WTC11 (cell line): Measurements from ENCODE around the gene AHSA1.

Experiments used
- KAT7 ChIP-seq: sonication (generic); formaldehyde crosslinking; IDR thresholded peaks from 2 replicates; pipeline ENCODE4 v1.8.1; 2023; ENCODE audit warnings: missing genetic modification reagents, mild to moderate bottlenecking, borderline replicate concordance
- SP1 ChIP-seq: sonication (generic); formaldehyde crosslinking; conservative IDR thresholded peaks from 2 replicates; pipeline ENCODE4 v1.8.1; 2022; ENCODE audit warnings: missing genetic modification reagents
- TP53 ChIP-seq: sonication (generic); formaldehyde crosslinking; IDR thresholded peaks from 2 replicates; pipeline ENCODE4 v1.8.1; 2023; ENCODE audit warnings: mild to moderate bottlenecking, missing genetic modification reagents
- ZBTB21 ChIP-seq: sonication (generic); formaldehyde crosslinking; IDR thresholded peaks from 2 replicates; pipeline ENCODE4 v1.8.1; 2023; ENCODE audit warnings: mild to moderate bottlenecking, missing genetic modification reagents, borderline replicate concordance
- ZNF121 ChIP-seq: sonication (generic); formaldehyde crosslinking; IDR thresholded peaks from 2 replicates; pipeline ENCODE4 v1.8.0; 2023; ENCODE audit warnings: missing genetic modification reagents
- TF ChIP-seq, protein P1 (sequence below): fragments of 200-600 bp; IDR thresholded peaks from 2 replicates; pipeline ENCODE4 v1.8.0; 2022; ENCODE audit warnings: antibody characterized with exemption
- TF ChIP-seq, protein P2 (sequence below): sonication (generic); formaldehyde crosslinking; IDR thresholded peaks from 2 replicates; pipeline ENCODE4 v1.8.1; 2023; ENCODE audit warnings: mild to moderate bottlenecking, missing genetic modification reagents, moderate library complexity
- TF ChIP-seq, protein P3 (sequence below): sonication (generic); formaldehyde crosslinking; IDR thresholded peaks from 2 replicates; pipeline ENCODE4 v1.8.0; 2023; ENCODE audit warnings: missing genetic modification reagents
- TF ChIP-seq, protein P4 (sequence below): fragments of 250-450 bp; sonication (Bioruptor Pico); IDR thresholded peaks from 2 replicates; pipeline ENCODE4 v1.8.0; 2021; ENCODE audit warnings: mild to moderate bottlenecking
- TF ChIP-seq, protein P5 (sequence below): sonication (generic); formaldehyde crosslinking; conservative IDR thresholded peaks from 2 replicates; pipeline ENCODE4 v1.8.1; 2023; ENCODE audit warnings: mild to moderate bottlenecking, low read depth, missing genetic modification reagents, moderate library complexity
- TF ChIP-seq, protein P6 (sequence below): sonication (generic); formaldehyde crosslinking; IDR thresholded peaks from 2 replicates; pipeline ENCODE4 v1.8.1; 2023; ENCODE audit warnings: mild to moderate bottlenecking, missing genetic modification reagents, borderline replicate concordance
- TF ChIP-seq, protein P7 (sequence below): sonication (generic); formaldehyde crosslinking; IDR thresholded peaks from 2 replicates; pipeline ENCODE4 v1.8.0; 2023; ENCODE audit warnings: missing genetic modification reagents, mild to moderate bottlenecking, borderline replicate concordance

DNA sequence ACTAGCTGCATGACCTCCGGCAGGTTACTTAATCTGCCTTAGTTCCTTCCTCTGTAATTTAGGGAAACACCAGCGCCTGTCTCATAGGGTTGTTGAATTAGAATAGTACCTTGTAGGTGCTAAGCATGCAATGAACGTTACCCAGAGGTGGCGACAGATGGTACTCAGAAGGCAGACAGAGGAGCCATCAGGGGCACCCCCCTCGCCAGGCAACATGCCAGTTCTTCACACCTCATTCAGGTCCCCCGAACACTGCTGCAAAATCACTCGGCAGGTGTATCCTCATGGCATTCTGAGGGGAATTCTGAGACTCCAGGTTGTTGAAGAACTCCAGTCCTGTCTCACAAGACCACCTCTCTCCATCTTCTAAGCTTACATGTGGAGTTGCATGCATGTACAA is 30.7 kb downstream of the AHSA1 start:
- TF ChIP-seq, protein P1, sequence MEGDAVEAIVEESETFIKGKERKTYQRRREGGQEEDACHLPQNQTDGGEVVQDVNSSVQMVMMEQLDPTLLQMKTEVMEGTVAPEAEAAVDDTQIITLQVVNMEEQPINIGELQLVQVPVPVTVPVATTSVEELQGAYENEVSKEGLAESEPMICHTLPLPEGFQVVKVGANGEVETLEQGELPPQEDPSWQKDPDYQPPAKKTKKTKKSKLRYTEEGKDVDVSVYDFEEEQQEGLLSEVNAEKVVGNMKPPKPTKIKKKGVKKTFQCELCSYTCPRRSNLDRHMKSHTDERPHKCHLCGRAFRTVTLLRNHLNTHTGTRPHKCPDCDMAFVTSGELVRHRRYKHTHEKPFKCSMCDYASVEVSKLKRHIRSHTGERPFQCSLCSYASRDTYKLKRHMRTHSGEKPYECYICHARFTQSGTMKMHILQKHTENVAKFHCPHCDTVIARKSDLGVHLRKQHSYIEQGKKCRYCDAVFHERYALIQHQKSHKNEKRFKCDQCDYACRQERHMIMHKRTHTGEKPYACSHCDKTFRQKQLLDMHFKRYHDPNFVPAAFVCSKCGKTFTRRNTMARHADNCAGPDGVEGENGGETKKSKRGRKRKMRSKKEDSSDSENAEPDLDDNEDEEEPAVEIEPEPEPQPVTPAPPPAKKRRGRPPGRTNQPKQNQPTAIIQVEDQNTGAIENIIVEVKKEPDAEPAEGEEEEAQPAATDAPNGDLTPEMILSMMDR, result no peak
- no peak for TF ChIP-seq ZNF121 (CRISPR knock-in tag)
- TF ChIP-seq, protein P2, sequence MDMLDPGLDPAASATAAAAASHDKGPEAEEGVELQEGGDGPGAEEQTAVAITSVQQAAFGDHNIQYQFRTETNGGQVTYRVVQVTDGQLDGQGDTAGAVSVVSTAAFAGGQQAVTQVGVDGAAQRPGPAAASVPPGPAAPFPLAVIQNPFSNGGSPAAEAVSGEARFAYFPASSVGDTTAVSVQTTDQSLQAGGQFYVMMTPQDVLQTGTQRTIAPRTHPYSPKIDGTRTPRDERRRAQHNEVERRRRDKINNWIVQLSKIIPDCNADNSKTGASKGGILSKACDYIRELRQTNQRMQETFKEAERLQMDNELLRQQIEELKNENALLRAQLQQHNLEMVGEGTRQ (CRISPR knock-in tag), result no peak
- TF ChIP-seq, protein P3, sequence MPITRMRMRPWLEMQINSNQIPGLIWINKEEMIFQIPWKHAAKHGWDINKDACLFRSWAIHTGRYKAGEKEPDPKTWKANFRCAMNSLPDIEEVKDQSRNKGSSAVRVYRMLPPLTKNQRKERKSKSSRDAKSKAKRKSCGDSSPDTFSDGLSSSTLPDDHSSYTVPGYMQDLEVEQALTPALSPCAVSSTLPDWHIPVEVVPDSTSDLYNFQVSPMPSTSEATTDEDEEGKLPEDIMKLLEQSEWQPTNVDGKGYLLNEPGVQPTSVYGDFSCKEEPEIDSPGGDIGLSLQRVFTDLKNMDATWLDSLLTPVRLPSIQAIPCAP (CRISPR knock-in tag), result no peak
- TF ChIP-seq, protein P4, sequence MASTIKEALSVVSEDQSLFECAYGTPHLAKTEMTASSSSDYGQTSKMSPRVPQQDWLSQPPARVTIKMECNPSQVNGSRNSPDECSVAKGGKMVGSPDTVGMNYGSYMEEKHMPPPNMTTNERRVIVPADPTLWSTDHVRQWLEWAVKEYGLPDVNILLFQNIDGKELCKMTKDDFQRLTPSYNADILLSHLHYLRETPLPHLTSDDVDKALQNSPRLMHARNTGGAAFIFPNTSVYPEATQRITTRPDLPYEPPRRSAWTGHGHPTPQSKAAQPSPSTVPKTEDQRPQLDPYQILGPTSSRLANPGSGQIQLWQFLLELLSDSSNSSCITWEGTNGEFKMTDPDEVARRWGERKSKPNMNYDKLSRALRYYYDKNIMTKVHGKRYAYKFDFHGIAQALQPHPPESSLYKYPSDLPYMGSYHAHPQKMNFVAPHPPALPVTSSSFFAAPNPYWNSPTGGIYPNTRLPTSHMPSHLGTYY (CRISPR knock-in tag), result no peak
- TF ChIP-seq KAT7, result no peak
- TF ChIP-seq, protein P5, sequence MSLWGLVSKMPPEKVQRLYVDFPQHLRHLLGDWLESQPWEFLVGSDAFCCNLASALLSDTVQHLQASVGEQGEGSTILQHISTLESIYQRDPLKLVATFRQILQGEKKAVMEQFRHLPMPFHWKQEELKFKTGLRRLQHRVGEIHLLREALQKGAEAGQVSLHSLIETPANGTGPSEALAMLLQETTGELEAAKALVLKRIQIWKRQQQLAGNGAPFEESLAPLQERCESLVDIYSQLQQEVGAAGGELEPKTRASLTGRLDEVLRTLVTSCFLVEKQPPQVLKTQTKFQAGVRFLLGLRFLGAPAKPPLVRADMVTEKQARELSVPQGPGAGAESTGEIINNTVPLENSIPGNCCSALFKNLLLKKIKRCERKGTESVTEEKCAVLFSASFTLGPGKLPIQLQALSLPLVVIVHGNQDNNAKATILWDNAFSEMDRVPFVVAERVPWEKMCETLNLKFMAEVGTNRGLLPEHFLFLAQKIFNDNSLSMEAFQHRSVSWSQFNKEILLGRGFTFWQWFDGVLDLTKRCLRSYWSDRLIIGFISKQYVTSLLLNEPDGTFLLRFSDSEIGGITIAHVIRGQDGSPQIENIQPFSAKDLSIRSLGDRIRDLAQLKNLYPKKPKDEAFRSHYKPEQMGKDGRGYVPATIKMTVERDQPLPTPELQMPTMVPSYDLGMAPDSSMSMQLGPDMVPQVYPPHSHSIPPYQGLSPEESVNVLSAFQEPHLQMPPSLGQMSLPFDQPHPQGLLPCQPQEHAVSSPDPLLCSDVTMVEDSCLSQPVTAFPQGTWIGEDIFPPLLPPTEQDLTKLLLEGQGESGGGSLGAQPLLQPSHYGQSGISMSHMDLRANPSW (CRISPR knock-in tag), result no peak
- no peak for TF ChIP-seq SP1 (CRISPR knock-in tag)
- TF ChIP-seq, protein P6, sequence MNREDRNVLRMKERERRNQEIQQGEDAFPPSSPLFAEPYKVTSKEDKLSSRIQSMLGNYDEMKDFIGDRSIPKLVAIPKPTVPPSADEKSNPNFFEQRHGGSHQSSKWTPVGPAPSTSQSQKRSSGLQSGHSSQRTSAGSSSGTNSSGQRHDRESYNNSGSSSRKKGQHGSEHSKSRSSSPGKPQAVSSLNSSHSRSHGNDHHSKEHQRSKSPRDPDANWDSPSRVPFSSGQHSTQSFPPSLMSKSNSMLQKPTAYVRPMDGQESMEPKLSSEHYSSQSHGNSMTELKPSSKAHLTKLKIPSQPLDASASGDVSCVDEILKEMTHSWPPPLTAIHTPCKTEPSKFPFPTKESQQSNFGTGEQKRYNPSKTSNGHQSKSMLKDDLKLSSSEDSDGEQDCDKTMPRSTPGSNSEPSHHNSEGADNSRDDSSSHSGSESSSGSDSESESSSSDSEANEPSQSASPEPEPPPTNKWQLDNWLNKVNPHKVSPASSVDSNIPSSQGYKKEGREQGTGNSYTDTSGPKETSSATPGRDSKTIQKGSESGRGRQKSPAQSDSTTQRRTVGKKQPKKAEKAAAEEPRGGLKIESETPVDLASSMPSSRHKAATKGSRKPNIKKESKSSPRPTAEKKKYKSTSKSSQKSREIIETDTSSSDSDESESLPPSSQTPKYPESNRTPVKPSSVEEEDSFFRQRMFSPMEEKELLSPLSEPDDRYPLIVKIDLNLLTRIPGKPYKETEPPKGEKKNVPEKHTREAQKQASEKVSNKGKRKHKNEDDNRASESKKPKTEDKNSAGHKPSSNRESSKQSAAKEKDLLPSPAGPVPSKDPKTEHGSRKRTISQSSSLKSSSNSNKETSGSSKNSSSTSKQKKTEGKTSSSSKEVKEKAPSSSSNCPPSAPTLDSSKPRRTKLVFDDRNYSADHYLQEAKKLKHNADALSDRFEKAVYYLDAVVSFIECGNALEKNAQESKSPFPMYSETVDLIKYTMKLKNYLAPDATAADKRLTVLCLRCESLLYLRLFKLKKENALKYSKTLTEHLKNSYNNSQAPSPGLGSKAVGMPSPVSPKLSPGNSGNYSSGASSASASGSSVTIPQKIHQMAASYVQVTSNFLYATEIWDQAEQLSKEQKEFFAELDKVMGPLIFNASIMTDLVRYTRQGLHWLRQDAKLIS (CRISPR knock-in tag), result no peak
- TF ChIP-seq, protein P7, sequence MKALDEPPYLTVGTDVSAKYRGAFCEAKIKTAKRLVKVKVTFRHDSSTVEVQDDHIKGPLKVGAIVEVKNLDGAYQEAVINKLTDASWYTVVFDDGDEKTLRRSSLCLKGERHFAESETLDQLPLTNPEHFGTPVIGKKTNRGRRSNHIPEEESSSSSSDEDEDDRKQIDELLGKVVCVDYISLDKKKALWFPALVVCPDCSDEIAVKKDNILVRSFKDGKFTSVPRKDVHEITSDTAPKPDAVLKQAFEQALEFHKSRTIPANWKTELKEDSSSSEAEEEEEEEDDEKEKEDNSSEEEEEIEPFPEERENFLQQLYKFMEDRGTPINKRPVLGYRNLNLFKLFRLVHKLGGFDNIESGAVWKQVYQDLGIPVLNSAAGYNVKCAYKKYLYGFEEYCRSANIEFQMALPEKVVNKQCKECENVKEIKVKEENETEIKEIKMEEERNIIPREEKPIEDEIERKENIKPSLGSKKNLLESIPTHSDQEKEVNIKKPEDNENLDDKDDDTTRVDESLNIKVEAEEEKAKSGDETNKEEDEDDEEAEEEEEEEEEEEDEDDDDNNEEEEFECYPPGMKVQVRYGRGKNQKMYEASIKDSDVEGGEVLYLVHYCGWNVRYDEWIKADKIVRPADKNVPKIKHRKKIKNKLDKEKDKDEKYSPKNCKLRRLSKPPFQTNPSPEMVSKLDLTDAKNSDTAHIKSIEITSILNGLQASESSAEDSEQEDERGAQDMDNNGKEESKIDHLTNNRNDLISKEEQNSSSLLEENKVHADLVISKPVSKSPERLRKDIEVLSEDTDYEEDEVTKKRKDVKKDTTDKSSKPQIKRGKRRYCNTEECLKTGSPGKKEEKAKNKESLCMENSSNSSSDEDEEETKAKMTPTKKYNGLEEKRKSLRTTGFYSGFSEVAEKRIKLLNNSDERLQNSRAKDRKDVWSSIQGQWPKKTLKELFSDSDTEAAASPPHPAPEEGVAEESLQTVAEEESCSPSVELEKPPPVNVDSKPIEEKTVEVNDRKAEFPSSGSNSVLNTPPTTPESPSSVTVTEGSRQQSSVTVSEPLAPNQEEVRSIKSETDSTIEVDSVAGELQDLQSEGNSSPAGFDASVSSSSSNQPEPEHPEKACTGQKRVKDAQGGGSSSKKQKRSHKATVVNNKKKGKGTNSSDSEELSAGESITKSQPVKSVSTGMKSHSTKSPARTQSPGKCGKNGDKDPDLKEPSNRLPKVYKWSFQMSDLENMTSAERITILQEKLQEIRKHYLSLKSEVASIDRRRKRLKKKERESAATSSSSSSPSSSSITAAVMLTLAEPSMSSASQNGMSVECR (CRISPR knock-in tag), result no peak
- TF ChIP-seq TP53 (CRISPR knock-in tag), result no peak
- TF ChIP-seq ZBTB21 (CRISPR knock-in tag), result no peak
